Thyroid gland (tissue), 4 donors: ENCODE results near the gene SNRPA1. TPM values are rescaled to one million over a fixed set of nuclear protein-coding genes. Genes with fewer than 3 reads are reported as not detected.
A peak's percentile ranks its signal among the peaks of the same experiment; 100 is the strongest.

ENCODE experiments used
- DNase-seq, 2 donors: peaks; one replicate each; pipeline ENCODE4 v3.0.0-alpha.2; 2019
- H3K27ac ChIP-seq, 3 donors: fragments of 200-600 bp; sonication (generic); 1 replicate in 2 of 3; 2 replicates in 1 of 3; pipeline ENCODE4 v1.5.1; 2016 to 2019; ENCODE audit warnings: mild to moderate bottlenecking in 1 of 3, moderate library complexity in 1 of 3
- H3K27me3 ChIP-seq: fragments of 200-600 bp; sonication (generic); one replicate; pipeline ENCODE4 v1.5.1; 2019
- H3K36me3 ChIP-seq, 2 donors: fragments of 200-600 bp; sonication (generic); one replicate each; pipeline ENCODE4 v1.5.1; 2016 to 2019
- H3K4me1 ChIP-seq, 2 donors: fragments of 200-600 bp; sonication (generic); one replicate each; pipeline ENCODE4 v1.5.1; 2017 to 2019
- H3K4me3 ChIP-seq, 3 donors: fragments of 200-600 bp; sonication (generic); replicated peaks in 1 of 3; 1 replicate in 2 of 3; 2 replicates in 1 of 3; pipeline ENCODE4 v1.5.1; 2016; ENCODE audit warnings: mild to moderate bottlenecking in 1 of 3
- H3K9me3 ChIP-seq: fragments of 200-600 bp; sonication (generic); one replicate; pipeline ENCODE4 v1.5.1; 2017
- CTCF ChIP-seq, 6 experiments: fragments of 200-600 bp in 3 of 6; fragments of 450-650 bp in 3 of 6; sonication (generic) in 3 of 6; IDR thresholded peaks; one replicate each; pipeline ENCODE4 v1.5.1; 2016 to 2019; ENCODE audit warnings: antibody characterized with exemption in 6 of 6, mild to moderate bottlenecking in 2 of 6, inconsistent platforms in 1 of 6, moderate library complexity in 1 of 6
- POLR2A ChIP-seq, 2 donors: fragments of 450-650 bp; IDR thresholded peaks; one replicate each; pipeline ENCODE4 v1.6.1; 2017; ENCODE audit warnings: antibody characterized with exemption in 2 of 2, mild to moderate bottlenecking in 2 of 2, moderate library complexity in 1 of 2
- WGBS, 2 donors: methylation state at CpG; one replicate each; pipeline ENCODE4 v1.1.5; 2017; 5-methylcytosine and 5-hydroxymethylcytosine counted together
- intact Hi-C: fragments of 100-400 bp; cut with DNase I; formaldehyde crosslinking; loops from one replicate; pipeline ENCODE4 v1.15.1; 2023
- total RNA-seq, 4 donors: library from RNA; depleted of rRNA; stranded (reverse); fragments of >200 nt; gene quantifications; one replicate each; pipeline ENCODE4 v1.2.3, GENCODE V29; 2016

Gene SNRPA1
- total RNA-seq, 4 donors from 2014 or later: 34.8 to 111 (median 71.1) TPM

- peak overlapping the region in 2 of 3 donors; percentile 40 to 70 for H3K27ac ChIP-seq
- peak overlapping the region; percentile 42 to 78 (median 64) for H3K4me3 ChIP-seq
- H3K4me1 ChIP-seq: peaks cover 9 to 21% of the 10 kb centered on the region in 2 donors
- no peaks in the 10 kb centered on the region for H3K27me3 ChIP-seq
- 11 to 13% methylated on average over 4 to 6 of the region's 6 CpGs for WGBS, 2 donors
- H3K36me3 ChIP-seq: no peaks in the 10 kb centered on the region
- DNase-seq: no peak
- no peaks in the 10 kb centered on the region for H3K9me3 ChIP-seq
- no peak for TF ChIP-seq CTCF (IDR thresholded peaks at IDR 0.05)
- no peak for TF ChIP-seq POLR2A (IDR thresholded peaks at IDR 0.05)
- intact Hi-C loops: loop anchor here (10.0 kb wide), 1 partner anchor 336 kb away; the partner anchor contains the start of gene LRRK1
These were observed 44.7 kb downstream of the SNRPA1 start for GRCh38 chr15:101250341-101250831.

- H3K27ac ChIP-seq: no peak overlapping the region
- intact Hi-C loops: no loop called here
- WGBS, 2 donors: 47 to 54% methylated on average over 3 of the region's 3 CpGs
- peaks cover 19 to 41% of the 10 kb centered on the region in 2 donors for H3K4me1 ChIP-seq
- no peak overlapping the region for H3K4me3 ChIP-seq
- TF ChIP-seq POLR2A (IDR thresholded peaks at IDR 0.05) (no peak), CTCF (IDR thresholded peaks at IDR 0.05) (no peak)
- DNase-seq: no peak
- H3K27me3 ChIP-seq: no peaks in the 10 kb centered on the region
- no peaks in the 10 kb centered on the region for H3K36me3 ChIP-seq
- no peaks in the 10 kb centered on the region for H3K9me3 ChIP-seq
These were observed 46.8 kb downstream of the SNRPA1 start for GRCh38 chr15:101248274-101248673.

- intact Hi-C loops: no loop called here
- Histone ChIP-seq H3K4me3 (no peak overlapping the region), H3K9me3 (no peaks in the 10 kb centered on the region), H3K27ac (no peak overlapping the region), H3K4me1 (peaks cover 27 to 53% of the 10 kb centered on the region in 2 donors), H3K27me3 (no peaks in the 10 kb centered on the region), H3K36me3 (no peaks in the 10 kb centered on the region)
- 88 to 89% methylated on average over 10 of the region's 10 CpGs for WGBS, 2 donors
- DNase-seq: no peak
- TF ChIP-seq POLR2A (IDR thresholded peaks at IDR 0.05) (no peak), CTCF (IDR thresholded peaks at IDR 0.05) (no peak)
These were observed 48.0 kb downstream of the SNRPA1 start for GRCh38 chr15:101246824-101247745.

GRCh38 chr15:101246391-101246790 is 48.7 kb downstream of the SNRPA1 start:
- no peak overlapping the region for H3K27ac ChIP-seq
- H3K9me3 ChIP-seq: no peaks in the 10 kb centered on the region
- intact Hi-C loops: no loop called here
- TF ChIP-seq CTCF (IDR thresholded peaks at IDR 0.05) (no peak), POLR2A (IDR thresholded peaks at IDR 0.05) (no peak)
- H3K4me1 ChIP-seq: peaks cover 31 to 56% of the 10 kb centered on the region in 2 donors
- H3K27me3 ChIP-seq: no peaks in the 10 kb centered on the region
- 80 to 85% methylated on average over 6 of the region's 6 CpGs for WGBS, 2 donors
- no peak for DNase-seq
- H3K36me3 ChIP-seq: no peaks in the 10 kb centered on the region
- H3K4me3 ChIP-seq: no peak overlapping the region
